Endothelial cell of umbilical vein (primary cell): ENCODE measurements around the gene ZNF454. TPM values are rescaled to one million over a fixed set of nuclear protein-coding genes. Genes with fewer than 3 reads are reported as not detected.

Experiments used
- Bru-seq: library from RNA; stranded (reverse); fragments of 400-500 nt; gene quantifications from one replicate; lab custom pipeline; 2021; lab: Mats Ljungman, UMichigan
- BruChase-seq, 2 experiments: library from RNA; stranded (reverse); fragments of 400-500 nt; gene quantifications; one replicate each; lab custom pipeline; 2021; lab: Mats Ljungman, UMichigan
- BruUV-seq: library from RNA; stranded (reverse); fragments of 400-500 nt; replicated peaks from 2 replicates; lab custom pipeline; 2021; lab: Mats Ljungman, UMichigan
- CTCF ChIA-PET: fragments of 300-600, 350-600 bp; sonication (Branson Sonifier 250); formaldehyde crosslinking; loops from one replicate; lab custom pipeline; 2021; ENCODE audit warnings: antibody characterized with exemption, inconsistent platforms; lab: Charles Lee
- POLR2A ChIA-PET: fragments of 300-600, 350-600 bp; sonication (Branson Sonifier 250); formaldehyde crosslinking; loops from one replicate; lab custom pipeline; 2021; ENCODE audit warnings: antibody characterized with exemption, inconsistent platforms; lab: Charles Lee
- DNase-seq: peaks from one replicate; pipeline ENCODE4 v3.0.0-alpha.2; 2011; ENCODE audit warnings: low read depth, low spot score
- FAIRE-seq: peaks from 2 replicates; lab custom pipeline; 2011; peaks lifted over from hg19 to GRCh38; lab: Jason Lieb, UNC
- H2AFZ ChIP-seq: 2 replicates; pipeline ENCODE4 v1.6.0; 2012; ENCODE audit warnings: low read depth, low read length, control low read depth, inconsistent platforms
- H3K27ac ChIP-seq: 2 replicates; pipeline ENCODE4 v1.5.1; 2011; ENCODE audit warnings: low read depth, mild to moderate bottlenecking, control low read depth, low read length, moderate library complexity; ENCODE audit not compliant: insufficient read depth
- H3K27me3 ChIP-seq, 2 experiments: 2 replicates each; pipeline versions ENCODE4 v1.6.0 to v1.6.1; 2011; ENCODE audit warnings: low read length in 2 of 2, mixed read lengths in 1 of 2; ENCODE audit not compliant: control insufficient read depth in 2 of 2, insufficient read depth in 2 of 2
- H3K36me3 ChIP-seq, 2 experiments: 2 replicates in 1 of 2; 3 replicates in 1 of 2; pipeline ENCODE4 v1.5.1; 2011; ENCODE audit warnings: low read length in 2 of 2, mild to moderate bottlenecking in 1 of 2, moderate library complexity in 1 of 2; ENCODE audit not compliant: control insufficient read depth in 2 of 2, insufficient read depth in 2 of 2; ENCODE audit errors: extremely low read depth in 1 of 2
- H3K4me1 ChIP-seq: 3 replicates; pipeline ENCODE4 v1.5.1; 2011; ENCODE audit warnings: mild to moderate bottlenecking, low read length; ENCODE audit not compliant: control insufficient read depth, insufficient read depth; ENCODE audit errors: extremely low read depth
- H3K4me2 ChIP-seq: 2 replicates; pipeline ENCODE4 v1.6.1; 2011; ENCODE audit warnings: low read length, control low read depth, mixed read lengths; ENCODE audit not compliant: insufficient read depth
- H3K4me3 ChIP-seq, 3 experiments: fragments of 200-600 bp in 1 of 3; sonication (generic), shearing (Covaris generic) in 1 of 3; replicated peaks in 1 of 3; 2 replicates each; pipeline ENCODE4 v1.5.1; 2011 to 2016; ENCODE audit warnings: control low read depth in 3 of 3, low read length in 3 of 3, mild to moderate bottlenecking in 2 of 3, inconsistent platforms in 1 of 3, low read depth in 1 of 3, moderate library complexity in 1 of 3; ENCODE audit not compliant: insufficient read depth in 1 of 3
- H3K79me2 ChIP-seq: 2 replicates; pipeline ENCODE4 v1.6.0; 2012; ENCODE audit warnings: low read length, inconsistent platforms; ENCODE audit not compliant: control insufficient read depth, insufficient read depth
- H3K9ac ChIP-seq: replicated peaks from 2 replicates; pipeline ENCODE3; 2011; ENCODE audit warnings: low read length, control low read depth; ENCODE audit not compliant: insufficient read depth; ENCODE audit errors: extremely low read depth
- H3K9me1 ChIP-seq: replicated peaks from 3 replicates; pipeline ENCODE4 v1.6.0; 2011; ENCODE audit warnings: mild to moderate bottlenecking, low read length; ENCODE audit not compliant: control insufficient read depth, insufficient read depth; ENCODE audit errors: extremely low read depth
- H3K9me3 ChIP-seq: replicated peaks from 2 replicates; pipeline ENCODE4 v1.5.1; 2012; ENCODE audit warnings: low read length, inconsistent platforms; ENCODE audit not compliant: control insufficient read depth, insufficient read depth
- H4K20me1 ChIP-seq: replicated peaks from 2 replicates; pipeline ENCODE3; 2011; ENCODE audit warnings: mild to moderate bottlenecking, low read length; ENCODE audit not compliant: control insufficient read depth, insufficient read depth; ENCODE audit errors: extremely low read depth
- EZH2 ChIP-seq: IDR thresholded peaks from 2 replicates; pipeline ENCODE4 v1.6.1; 2012; ENCODE audit warnings: borderline replicate concordance, low read depth, mild to moderate bottlenecking, moderate library complexity, low read length, inconsistent platforms; ENCODE audit not compliant: severe bottlenecking
- FOS ChIP-seq: IDR thresholded peaks from 2 replicates; pipeline ENCODE4 v1.6.1; 2011; ENCODE audit warnings: mild to moderate bottlenecking, low read length, moderate library complexity, borderline replicate concordance; ENCODE audit not compliant: insufficient read depth
- JUN ChIP-seq: IDR thresholded peaks from 2 replicates; pipeline ENCODE4 v1.6.1; 2011; ENCODE audit warnings: borderline replicate concordance, low read depth; ENCODE audit not compliant: insufficient read length, insufficient read depth
- POLR2A ChIP-seq: IDR thresholded peaks from 2 replicates; pipeline ENCODE4 v1.6.1; 2012; ENCODE audit warnings: low read depth, mild to moderate bottlenecking, control low read depth, low read length
- dilution Hi-C: fragments of 300-500 bp; cut with MboI; formaldehyde crosslinking; loops from one replicate; pipeline ENCODE4 v1.15.0; 2019; ENCODE audit warnings: low sequenced_read_pairs; ENCODE audit not compliant: extremely low pct_ligation_motif_present
- intact Hi-C: fragments of 100-400 bp; cut with micrococcal nuclease; formaldehyde crosslinking; loops from one replicate; pipeline ENCODE4 v1.10.0; 2022
- long read RNA-seq: library from polyadenylated mRNA; stranded (forward); transcript quantifications from one replicate; pipeline ENCODE4 v2.0.0, GENCODE V29; 2021
- polyA minus RNA-seq, 3 experiments: library from RNA; depleted of rRNA, polyadenylated mRNA; stranded (reverse); fragments of >200 nt; gene quantifications; 1 replicate in 1 of 3; 2 replicates in 2 of 3; pipeline ENCODE4 v1.2.3, GENCODE V29; 2011
- polyA plus RNA-seq, 4 experiments: library from polyadenylated mRNA; depleted of rRNA in 3 of 4; stranded (reverse) in 3 of 4; unstranded in 1 of 4; fragments of >200 nt; gene quantifications; 2 replicates each; pipeline versions ENCODE4 v1.2.1 to v1.2.3, GENCODE V29; 2011 to 2012; ENCODE audit warnings: missing spikeins in 1 of 4
- total RNA-seq: library from RNA; stranded (reverse); gene quantifications from 2 replicates; pipeline ENCODE4 v1.2.3, GENCODE V29; 2021
- TF ChIP-seq, protein P1 (sequence below): IDR thresholded peaks from 2 replicates; pipeline ENCODE4 v1.6.1; 2011; ENCODE audit not compliant: insufficient read depth, insufficient read length

Gene ZNF454
- total RNA-seq (0.55 TPM in 1 of 2 replicates, not detected in the other), polyA plus RNA-seq (0.08 and 0.14 TPM in 2 replicates), polyA minus RNA-seq (not detected in 2 replicates), Bru-seq, nascent RNA (percentile 24 among the genes with signal in this experiment), BruChase-seq, experiment 1, labeled RNA remaining after a 6-hour chase (percentile 12 among the genes with signal in this experiment), BruChase-seq, experiment 2, labeled RNA remaining after a 2-hour chase (percentile 11 among the genes with signal in this experiment)
- polyA plus RNA-seq (2011; cell fraction: cytosol; rRNA removed): 0.07 and 0.13 TPM in 2 replicates
- polyA plus RNA-seq (2011; cell fraction: nucleus; rRNA removed): 0.26 and 0.39 TPM in 2 replicates
- not detected in 2 replicates for polyA plus RNA-seq (2012)
- polyA minus RNA-seq (2011; cell fraction: cytosol; rRNA and poly(A)+ RNA removed): not detected
- 0.19 and 0.38 TPM in 2 replicates for polyA minus RNA-seq (2011; cell fraction: nucleus; rRNA and poly(A)+ RNA removed)
- long read RNA-seq: 0 reads

DNA sequence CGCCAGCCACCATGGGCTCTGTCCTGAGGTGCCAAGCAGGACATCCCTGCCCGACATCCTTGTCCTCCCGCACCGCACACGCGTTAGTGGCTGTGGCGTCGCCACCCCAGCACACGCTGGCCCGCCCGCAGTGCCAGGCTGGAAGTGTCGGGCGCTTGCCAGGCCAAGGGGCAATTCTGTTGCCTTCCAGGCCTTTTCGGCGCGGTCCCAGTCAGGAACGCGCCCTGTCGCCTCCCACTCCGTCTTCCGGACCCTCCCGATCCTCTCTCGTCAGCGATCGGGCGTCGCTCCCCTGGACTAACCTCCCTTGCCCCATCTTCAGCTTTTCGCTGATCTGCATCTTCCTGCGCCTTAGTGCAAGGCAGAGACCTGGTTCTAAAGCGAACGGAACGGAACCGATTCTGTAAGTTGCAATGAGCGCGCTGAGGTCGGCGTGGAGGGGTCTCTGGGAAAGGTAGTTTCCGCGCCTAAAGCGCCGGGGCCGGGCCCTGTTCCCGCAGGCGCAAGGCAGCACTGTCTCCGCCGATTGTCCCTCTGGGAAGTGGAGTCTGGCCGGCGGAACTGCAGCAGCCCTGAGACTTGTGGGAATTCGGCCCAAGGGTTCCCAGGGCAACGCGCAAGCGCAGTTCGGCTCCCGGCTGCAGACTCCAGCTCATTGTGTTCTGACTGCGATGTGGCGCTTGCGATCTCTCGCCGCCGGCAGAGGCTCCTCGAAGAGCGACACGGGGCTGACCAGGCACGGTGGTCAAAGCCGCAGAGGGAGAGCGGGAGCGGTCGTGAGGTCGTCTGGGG, at the start of gene ZNF454:
TSS of gene ZNF454 (plus strand) at position 630 of the 792 bp plus-strand sequence. CDS start 1,594 bp downstream, outside the sequence.
- H3K4me2 ChIP-seq: no peak within 1 kb of the TSS
- H3K4me1 ChIP-seq: no peaks in the 10 kb centered on the region
- intact Hi-C loops (no loop called here), dilution Hi-C loops (no loop called here)
- H3K27me3 ChIP-seq: no peaks in the 10 kb centered on the region
- no peak for FAIRE-seq
- H3K9ac ChIP-seq: no peak within 1 kb of the TSS
- peak within 1 kb of the TSS in 1 of 3 experiments; percentile 15 for H3K4me3 ChIP-seq
- POLR2A ChIA-PET: no interaction called here
- BruUV-seq: no TSS peak
- no peaks in the 10 kb centered on the region for H3K36me3 ChIP-seq
- no peak within 1 kb of the TSS for H2AFZ ChIP-seq
- no peaks in the 10 kb centered on the region for H3K79me2 ChIP-seq
- peaks cover 3% of the 10 kb centered on the region for H3K9me3 ChIP-seq
- CTCF ChIA-PET: no interaction called here
- no peak within 1 kb of the TSS for H3K27ac ChIP-seq
- no peaks in the 10 kb centered on the region for H3K9me1 ChIP-seq
- no peaks in the 10 kb centered on the region for H4K20me1 ChIP-seq
- DNase-seq: peak; percentile 35
- no peak for TF ChIP-seq POLR2A
- no peak for TF ChIP-seq EZH2
- no peak for TF ChIP-seq FOS
- TF ChIP-seq JUN: no peak
- TF ChIP-seq, protein P1, sequence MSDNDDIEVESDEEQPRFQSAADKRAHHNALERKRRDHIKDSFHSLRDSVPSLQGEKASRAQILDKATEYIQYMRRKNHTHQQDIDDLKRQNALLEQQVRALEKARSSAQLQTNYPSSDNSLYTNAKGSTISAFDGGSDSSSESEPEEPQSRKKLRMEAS: no peak
